T-helper 2 cell treated with Interferon-gamma antibody and Interleukin-4, amounts not matched to agents 5 μg/mL and 100 μg/mL, for 36 hours (primary cell): Measurements from ENCODE around the gene SUGP1.

Source experiments
- DNase-seq: peaks from one replicate; pipeline ENCODE4 v3.0.0; 2021; ENCODE audit warnings: low spot score
- H3K27ac Mint-ChIP-seq: one replicate; pipeline ENCODE4 v1.8.0; 2021; ENCODE audit warnings: mild to moderate bottlenecking, mixed read lengths
- H3K27me3 Mint-ChIP-seq: one replicate; pipeline ENCODE4 v1.8.0; 2021; ENCODE audit warnings: low read depth, mixed read lengths
- H3K36me3 Mint-ChIP-seq: one replicate; pipeline ENCODE4 v1.8.0; 2021; ENCODE audit warnings: low read depth, mixed read lengths
- H3K4me1 Mint-ChIP-seq: one replicate; pipeline ENCODE4 v1.8.0; 2021; ENCODE audit warnings: low read depth, mixed read lengths
- H3K4me3 Mint-ChIP-seq: one replicate; pipeline ENCODE4 v1.8.0; 2022; ENCODE audit warnings: mild to moderate bottlenecking, moderate library complexity, mixed read lengths
- H3K9me3 Mint-ChIP-seq: one replicate; pipeline ENCODE4 v1.8.0; 2021; ENCODE audit warnings: mixed read lengths

The SUGP1 gene

DNA sequence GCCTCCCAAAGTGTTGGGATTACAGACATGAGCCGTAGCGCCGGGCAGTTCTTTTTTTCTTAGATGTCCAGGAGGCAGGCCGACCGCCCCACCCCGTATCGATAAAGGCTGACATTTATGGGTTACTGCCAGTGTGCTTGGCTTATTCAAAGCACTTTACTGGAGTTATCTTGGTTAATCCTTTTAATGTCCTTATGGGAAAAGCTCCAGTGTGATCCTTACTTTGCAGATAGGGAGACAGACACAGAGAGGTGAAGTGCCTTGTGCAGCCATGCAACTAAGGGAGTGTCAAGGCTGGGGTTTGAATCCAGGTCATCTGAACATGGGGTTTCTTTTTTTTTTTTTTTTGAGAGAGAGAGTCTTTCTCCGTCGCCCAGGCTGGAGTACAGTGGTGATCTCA is 89.3 kb downstream of the SUGP1 start:
- DNase-seq: no peak
- no peak overlapping the region for H3K4me3 Mint-ChIP-seq
- H3K27ac Mint-ChIP-seq: no peak overlapping the region
- H3K4me1 Mint-ChIP-seq: no peaks in the 10 kb centered on the region
- peaks cover 1% of the 10 kb centered on the region for H3K36me3 Mint-ChIP-seq
- peaks cover 11% of the 10 kb centered on the region for H3K9me3 Mint-ChIP-seq
- H3K27me3 Mint-ChIP-seq: peaks cover 2% of the 10 kb centered on the region

DNA sequence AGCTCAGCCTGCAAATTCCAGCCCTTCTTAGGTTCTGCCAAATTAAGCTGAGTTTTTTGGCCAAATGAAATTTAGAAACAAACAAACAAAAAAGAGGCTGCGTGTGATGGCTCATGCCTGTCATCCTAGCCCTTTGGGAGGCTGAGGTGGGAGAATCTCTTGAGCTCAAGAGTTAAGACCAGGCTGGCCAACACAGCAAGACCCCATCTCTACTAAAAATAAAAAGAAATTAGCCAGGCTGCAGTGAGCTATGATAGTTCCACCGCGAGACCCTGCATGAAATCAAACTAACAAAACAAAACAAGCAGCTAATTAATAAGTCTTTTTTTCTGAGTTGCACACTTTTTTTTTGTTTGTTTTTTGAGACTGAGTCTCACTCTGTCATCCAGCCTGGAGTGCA is 90.6 kb downstream of the SUGP1 start:
- Mint-ChIP-seq H3K4me3 (no peak overlapping the region), H3K36me3 (peaks cover 1% of the 10 kb centered on the region), H3K9me3 (peaks cover 8% of the 10 kb centered on the region), H3K4me1 (peaks cover 4% of the 10 kb centered on the region), H3K27ac (no peak overlapping the region), H3K27me3 (peaks cover 2% of the 10 kb centered on the region)
- DNase-seq: no peak

DNA sequence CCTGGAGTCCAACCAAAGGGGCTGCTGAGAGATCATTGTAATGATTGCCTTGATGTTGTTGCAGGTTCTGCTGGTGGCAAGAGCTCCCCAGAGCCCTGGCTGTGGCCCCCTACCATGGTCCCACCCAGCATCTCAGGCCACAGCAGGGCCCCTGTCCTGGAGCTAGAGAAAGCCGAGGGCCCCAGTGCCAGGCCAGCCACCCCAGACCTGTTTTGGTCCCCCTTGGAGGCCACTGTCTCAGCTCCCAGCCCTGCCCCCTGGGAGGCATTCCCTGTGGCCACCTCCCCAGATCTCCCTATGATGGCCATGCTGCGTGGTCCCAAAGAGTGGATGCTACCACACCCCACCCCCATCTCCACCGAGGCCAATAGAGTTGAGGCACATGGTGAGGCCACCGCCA is 93.1 kb downstream of the SUGP1 start:
- Mint-ChIP-seq H3K27me3 (peaks cover 9% of the 10 kb centered on the region), H3K36me3 (no peaks in the 10 kb centered on the region), H3K27ac (no peak overlapping the region), H3K4me1 (peaks cover 4% of the 10 kb centered on the region), H3K4me3 (no peak overlapping the region), H3K9me3 (no peaks in the 10 kb centered on the region)
- DNase-seq: no peak

DNA sequence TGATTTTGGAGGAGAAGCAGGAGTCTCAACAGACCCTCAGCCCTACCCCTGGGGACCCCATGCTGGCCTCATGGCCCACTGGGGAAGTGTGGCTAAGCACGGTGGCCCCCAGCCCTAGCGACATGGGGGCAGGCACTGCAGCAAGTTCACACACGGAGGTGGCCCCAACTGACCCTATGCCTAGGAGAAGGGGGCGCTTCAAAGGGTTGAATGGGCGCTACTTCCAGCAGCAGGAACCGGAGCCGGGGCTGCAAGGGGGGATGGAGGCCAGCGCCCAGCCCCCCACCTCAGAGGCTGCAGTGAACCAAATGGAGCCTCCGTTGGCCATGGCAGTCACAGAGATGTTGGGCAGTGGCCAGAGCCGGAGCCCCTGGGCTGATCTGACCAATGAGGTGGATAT is 93.6 kb downstream of the SUGP1 start:
- H3K27me3 Mint-ChIP-seq: peaks cover 9% of the 10 kb centered on the region
- H3K27ac Mint-ChIP-seq: no peak overlapping the region
- H3K4me3 Mint-ChIP-seq: no peak overlapping the region
- peaks cover 4% of the 10 kb centered on the region for H3K4me1 Mint-ChIP-seq
- no peak for DNase-seq
- no peaks in the 10 kb centered on the region for H3K36me3 Mint-ChIP-seq
- H3K9me3 Mint-ChIP-seq: no peaks in the 10 kb centered on the region

DNA sequence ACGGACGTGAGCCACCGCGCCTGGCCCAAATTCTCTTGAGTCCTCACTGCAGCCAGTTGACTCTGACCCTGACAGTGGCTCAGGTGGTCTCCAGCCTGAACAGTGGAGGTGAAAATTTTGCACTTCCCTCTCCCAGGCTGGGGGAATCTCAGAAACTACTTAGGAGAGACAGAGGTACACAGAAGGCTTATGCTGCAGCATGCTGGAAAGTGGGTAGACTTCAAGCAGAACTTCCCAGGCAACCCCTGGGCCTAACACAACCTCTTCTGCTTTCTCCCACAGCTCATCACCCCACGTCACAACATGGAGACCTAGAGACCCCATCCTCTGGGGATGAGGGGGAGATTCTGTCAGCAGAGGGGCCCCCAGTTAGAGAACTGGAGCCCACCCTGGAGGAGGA is 94.1 kb downstream of the SUGP1 start:
- DNase-seq: no peak
- Mint-ChIP-seq H3K27ac (no peak overlapping the region), H3K4me1 (peaks cover 4% of the 10 kb centered on the region), H3K4me3 (no peak overlapping the region), H3K36me3 (no peaks in the 10 kb centered on the region), H3K27me3 (peaks cover 9% of the 10 kb centered on the region), H3K9me3 (no peaks in the 10 kb centered on the region)
